SU-DHL-6 (cell line): ENCODE results near the gene TNFRSF25.

Experiments
- CTCF ChIP-seq: fragments of 200-600 bp; sonication (generic); IDR thresholded peaks from one replicate; pipeline ENCODE4 v1.5.1; 2017; ENCODE audit warnings: antibody characterized with exemption, mild to moderate bottlenecking, low read length, moderate library complexity; ENCODE audit not compliant: insufficient read depth, poor library complexity, severe bottlenecking
- EZH2phosphoT487 ChIP-seq: fragments of 200-600 bp; sonication (generic), shearing (Covaris generic); conservative IDR thresholded peaks from 2 replicates; pipeline ENCODE4 v1.6.1; 2018; ENCODE audit warnings: mild to moderate bottlenecking, antibody characterized with exemption, low read length, moderate library complexity, mixed read lengths

DNA sequence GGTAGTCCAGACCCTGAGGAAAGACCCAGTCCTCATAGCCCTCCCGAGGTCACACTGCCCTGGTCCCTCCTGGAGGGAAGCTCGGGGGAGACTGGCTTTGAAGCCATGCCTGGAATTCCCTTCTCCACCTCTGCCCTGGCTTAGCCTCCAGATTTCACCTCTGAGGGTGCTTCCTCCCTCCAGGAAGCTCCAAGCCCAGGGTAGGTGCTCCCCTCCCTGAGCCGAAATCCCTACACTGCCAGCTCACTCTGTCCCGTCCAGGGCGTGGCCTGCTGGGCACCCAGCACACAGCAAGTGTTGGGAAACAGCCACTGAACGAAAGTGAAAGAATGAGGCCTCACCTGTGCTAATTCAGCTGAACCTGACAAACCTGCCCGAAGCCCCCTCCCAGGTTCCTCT, 6.0 kb upstream of the TNFRSF25 start:
- TF ChIP-seq CTCF (no peak), EZH2phosphoT487 (no peak)
